Measurements from ENCODE around the gene FASTK. TPM values are rescaled to one million over a fixed set of nuclear protein-coding genes. Genes with fewer than 3 reads are reported as not detected.

FASTK gene
- total RNA-seq, 1 donor from 2014 or later, result 97.6 TPM

DNA sequence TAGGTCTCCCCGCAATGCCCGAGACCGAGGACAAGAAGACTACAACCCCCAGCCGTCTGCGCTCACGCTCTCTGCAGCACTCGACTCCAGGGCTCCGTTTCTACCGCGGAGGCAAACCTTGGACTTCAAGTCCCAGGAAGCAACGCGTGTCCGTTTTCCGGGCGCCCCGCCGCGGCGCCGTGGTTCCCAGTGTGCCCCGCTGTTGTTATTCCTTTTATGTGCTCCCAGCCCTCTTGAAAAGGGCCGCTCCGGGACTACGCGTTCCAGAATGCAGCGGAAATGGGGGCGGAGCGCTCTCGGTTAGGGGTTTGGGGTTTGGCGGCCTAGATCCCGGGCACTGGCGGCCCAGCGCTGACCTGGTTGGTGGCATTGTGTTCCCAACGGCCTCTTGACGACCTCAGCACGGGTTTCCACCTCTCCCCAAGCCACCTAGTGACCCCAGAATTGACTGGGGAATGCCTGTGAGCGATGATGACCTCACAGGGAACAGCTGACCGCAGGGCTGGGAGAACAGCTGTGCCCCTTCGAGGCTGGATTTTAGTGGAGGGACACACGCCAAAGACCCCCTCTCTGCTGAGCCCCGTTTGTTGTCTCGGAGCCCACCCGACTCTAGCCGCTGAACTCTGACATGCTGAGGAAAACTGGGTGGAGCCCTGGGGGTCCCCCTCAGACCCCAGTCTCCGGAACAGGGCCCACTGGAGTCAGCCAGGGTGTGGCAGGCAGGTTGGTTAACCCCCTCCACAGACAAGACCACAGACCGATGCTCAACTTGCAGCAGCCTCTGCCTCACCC lies 22.4 kb downstream of the FASTK start:
- Mint-ChIP-seq H3K36me3 (peaks cover 4% of the 10 kb centered on the region), H3K4me1 (peaks cover 51% of the 10 kb centered on the region), H3K27ac (peak overlapping the region; percentile 98), H3K4me3 (peak overlapping the region; percentile 79), H3K9me3 (no peaks in the 10 kb centered on the region), H3K27me3 (ENCODE audit: low read depth) (no peaks in the 10 kb centered on the region)
- no peak for TF ChIP-seq CTCF (IDR thresholded peaks at IDR 0.05; ENCODE audit: unreplicated experiment)
- peak; percentile 90 to 95 for DNase-seq (ENCODE audit: low spot score in 2 of 2, unreplicated experiment in 2 of 2)

DNA sequence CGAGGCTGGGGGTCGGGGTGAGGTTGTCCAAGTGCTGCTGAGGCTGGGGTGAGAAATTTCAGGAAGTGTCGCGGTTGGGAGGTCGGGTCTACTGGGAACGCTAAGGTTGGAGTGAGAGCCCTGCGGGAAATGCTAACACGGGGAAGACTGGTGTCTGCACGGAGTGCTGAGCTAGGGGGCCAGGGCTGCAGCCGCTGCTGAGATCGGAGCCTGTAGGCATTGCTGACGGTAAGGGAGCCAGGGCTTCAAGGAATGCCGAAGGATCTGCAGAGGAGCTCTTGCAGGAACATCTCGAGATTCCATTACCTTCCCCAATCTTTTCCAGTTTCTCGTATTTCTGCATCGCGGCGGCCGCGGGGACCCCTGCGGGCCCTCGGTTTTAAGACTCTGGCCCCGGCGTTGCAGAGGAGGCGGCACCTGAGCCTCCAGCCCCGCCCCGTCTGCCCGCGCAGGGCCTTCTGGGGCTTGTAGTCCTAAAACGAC lies 23.1 kb downstream of the FASTK start, which contains the start of gene CDK5:
TSS of gene CDK5 (minus strand) at position 392 of the 483 bp plus-strand sequence. CDS start at position 343, 49 bp downstream.
- Mint-ChIP-seq H3K4me3 (peak within 1 kb of the TSS; percentile 79), H3K9me3 (no peaks in the 10 kb centered on the region), H3K4me1 (peaks cover 47% of the 10 kb centered on the region), H3K36me3 (peaks cover 8% of the 10 kb centered on the region), H3K27ac (peak within 1 kb of the TSS; percentile 98), H3K27me3 (ENCODE audit: low read depth) (peaks cover 2% of the 10 kb centered on the region)
- no peak for DNase-seq (ENCODE audit: low spot score in 2 of 2, unreplicated experiment in 2 of 2)
- no peak for TF ChIP-seq CTCF (IDR thresholded peaks at IDR 0.05; ENCODE audit: unreplicated experiment)

- Mint-ChIP-seq H3K9me3 (no peaks in the 10 kb centered on the region), H3K27me3 (ENCODE audit: low read depth) (peaks cover 4% of the 10 kb centered on the region), H3K36me3 (peaks cover 9% of the 10 kb centered on the region), H3K27ac (peak overlapping the region; percentile 98), H3K4me1 (peaks cover 42% of the 10 kb centered on the region), H3K4me3 (peak overlapping the region; percentile 79)
- TF ChIP-seq CTCF (IDR thresholded peaks at IDR 0.05; ENCODE audit: unreplicated experiment), result no peak
- no peak for DNase-seq (ENCODE audit: low spot score in 2 of 2, unreplicated experiment in 2 of 2)
These were observed 23.7 kb downstream of the FASTK start for GRCh38 chr7:151056666-151057505.

DNA sequence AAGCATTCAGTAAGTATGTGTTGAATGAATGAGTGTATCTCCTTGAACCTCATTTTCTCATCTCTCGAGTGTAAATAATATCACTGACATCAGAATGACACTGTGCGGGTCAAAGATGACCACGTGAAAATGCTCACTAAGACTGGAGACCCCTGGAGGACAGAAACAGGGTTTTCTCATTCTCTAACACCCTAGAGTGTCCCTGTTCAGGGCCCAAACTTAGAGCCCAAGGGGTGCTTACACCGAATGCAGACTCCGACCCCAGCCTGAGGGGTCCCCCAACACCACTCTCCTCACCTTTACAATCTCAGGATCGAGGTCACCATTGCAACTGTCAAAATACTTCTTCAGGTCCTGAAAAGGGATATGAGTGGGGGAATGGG lies 24.3 kb downstream of the FASTK start:
- H3K9me3 Mint-ChIP-seq, result no peaks in the 10 kb centered on the region
- H3K27me3 Mint-ChIP-seq (ENCODE audit: low read depth), result peaks cover 9% of the 10 kb centered on the region
- peaks cover 9% of the 10 kb centered on the region for H3K36me3 Mint-ChIP-seq
- TF ChIP-seq CTCF (IDR thresholded peaks at IDR 0.05; ENCODE audit: unreplicated experiment), result no peak
- peaks cover 36% of the 10 kb centered on the region for H3K4me1 Mint-ChIP-seq
- peak overlapping the region; percentile 79 for H3K4me3 Mint-ChIP-seq
- DNase-seq (ENCODE audit: low spot score in 2 of 2, unreplicated experiment in 2 of 2), result no peak
- no peak overlapping the region for H3K27ac Mint-ChIP-seq

DNA sequence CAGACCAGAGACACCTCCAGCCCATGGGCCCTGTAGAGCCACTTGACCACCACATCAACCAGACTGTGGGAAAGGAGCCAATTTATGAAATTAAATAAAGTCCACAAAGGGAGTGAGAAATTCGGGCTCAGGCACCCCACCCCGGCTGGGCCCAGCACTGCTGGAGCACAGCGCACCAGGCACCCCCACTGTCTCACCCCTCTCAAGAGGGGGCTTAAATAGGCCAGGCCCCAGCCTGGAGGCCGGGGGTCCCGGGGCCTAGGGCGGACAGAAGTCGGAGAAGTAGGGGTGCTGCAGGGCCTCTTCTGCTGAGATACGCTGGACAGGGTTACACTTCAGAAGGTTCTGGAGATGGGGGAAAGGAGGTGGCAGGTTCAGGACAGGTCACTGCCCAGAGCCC lies 26.9 kb downstream of the FASTK start:
- TF ChIP-seq CTCF (IDR thresholded peaks at IDR 0.05; ENCODE audit: unreplicated experiment), result no peak
- no peak overlapping the region for H3K27ac Mint-ChIP-seq
- no peak overlapping the region for H3K4me3 Mint-ChIP-seq
- H3K4me1 Mint-ChIP-seq, result peaks cover 20% of the 10 kb centered on the region
- H3K36me3 Mint-ChIP-seq, result peaks cover 9% of the 10 kb centered on the region
- H3K27me3 Mint-ChIP-seq (ENCODE audit: low read depth), result peaks cover 23% of the 10 kb centered on the region
- DNase-seq (ENCODE audit: low spot score in 2 of 2, unreplicated experiment in 2 of 2), result no peak
- H3K9me3 Mint-ChIP-seq, result no peaks in the 10 kb centered on the region
